ENCODE results near the gene GMPR.

Gene GMPR

DNA sequence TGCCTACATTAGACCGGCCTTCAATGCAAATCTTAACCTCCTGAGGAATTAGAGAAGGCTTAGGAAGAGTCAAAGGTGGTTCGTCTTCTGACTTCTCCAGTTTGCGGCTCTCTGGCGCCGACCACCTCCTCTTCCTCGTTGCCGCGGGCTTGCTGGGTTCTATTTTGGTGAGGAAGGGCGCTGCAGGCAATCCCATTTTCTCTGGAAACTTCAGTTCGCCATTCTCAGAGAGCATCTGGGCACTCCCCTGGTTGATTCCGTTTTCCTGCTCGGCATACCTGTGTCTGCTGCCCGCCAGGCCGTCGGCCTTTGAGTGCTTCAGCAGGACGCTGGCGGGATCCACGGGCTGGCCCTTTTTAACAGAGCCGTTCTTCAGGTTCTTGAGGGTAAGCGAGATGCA, 67.9 kb downstream of the GMPR start:
- DNase-seq = no peak

DNA sequence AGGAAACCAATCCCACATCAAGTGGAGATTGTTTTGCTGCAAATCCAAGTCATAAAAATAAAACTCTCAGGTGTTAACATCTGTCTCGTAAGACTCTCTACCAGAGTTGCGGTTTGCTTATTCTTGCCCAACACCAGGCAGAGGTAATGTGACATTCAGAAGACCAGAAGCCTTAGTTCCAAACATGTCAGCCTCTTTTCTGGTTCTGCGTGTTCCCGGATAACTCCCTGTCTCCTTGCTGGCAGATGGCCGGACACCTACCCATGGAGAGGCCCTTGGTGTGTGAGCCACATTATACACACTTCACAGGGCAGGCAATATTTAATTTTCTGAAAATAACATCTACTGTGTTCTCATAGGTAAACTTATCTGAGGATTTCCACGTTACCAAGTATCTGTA, 73.4 kb downstream of the GMPR start:
- no peak for DNase-seq

DNA sequence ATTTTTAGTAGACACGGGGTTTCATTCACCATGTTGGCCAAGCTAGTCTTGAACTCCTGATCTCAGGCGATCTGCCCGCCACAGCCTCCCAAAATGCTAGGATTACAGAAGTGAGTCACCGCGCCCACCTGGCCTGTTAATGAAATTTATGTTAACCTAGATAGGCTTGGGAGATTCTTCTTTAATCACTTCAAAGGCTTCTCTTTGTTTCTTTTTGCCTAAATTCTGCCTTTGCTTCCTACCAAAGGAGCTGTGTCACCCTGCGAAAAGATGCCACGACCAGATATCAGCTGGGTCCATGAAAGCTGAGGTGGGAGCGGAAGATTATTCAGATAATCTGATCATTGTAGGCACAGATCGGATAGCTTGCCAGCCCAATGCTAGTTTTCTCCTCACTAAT, 75.3 kb downstream of the GMPR start:
- no peak for DNase-seq

DNA sequence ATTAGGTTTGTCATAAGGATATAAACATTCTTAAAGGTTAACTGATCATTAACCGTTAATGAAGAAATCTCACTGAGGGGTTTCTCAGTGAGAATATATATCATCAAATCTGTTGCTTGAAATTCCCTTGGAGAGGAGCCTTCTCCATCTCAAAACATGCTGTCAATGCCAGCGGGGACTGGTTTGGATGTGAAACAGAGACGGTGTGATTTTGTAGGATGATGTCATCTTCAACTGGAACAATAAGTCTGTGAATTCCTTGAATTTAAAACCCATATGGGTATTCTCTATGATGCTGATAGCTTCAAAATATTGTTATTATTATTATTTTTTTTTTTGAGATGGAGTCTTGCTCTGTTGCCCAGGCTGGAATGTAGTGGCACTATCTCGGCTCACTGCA, 75.9 kb downstream of the GMPR start:
- no peak for DNase-seq

DNA sequence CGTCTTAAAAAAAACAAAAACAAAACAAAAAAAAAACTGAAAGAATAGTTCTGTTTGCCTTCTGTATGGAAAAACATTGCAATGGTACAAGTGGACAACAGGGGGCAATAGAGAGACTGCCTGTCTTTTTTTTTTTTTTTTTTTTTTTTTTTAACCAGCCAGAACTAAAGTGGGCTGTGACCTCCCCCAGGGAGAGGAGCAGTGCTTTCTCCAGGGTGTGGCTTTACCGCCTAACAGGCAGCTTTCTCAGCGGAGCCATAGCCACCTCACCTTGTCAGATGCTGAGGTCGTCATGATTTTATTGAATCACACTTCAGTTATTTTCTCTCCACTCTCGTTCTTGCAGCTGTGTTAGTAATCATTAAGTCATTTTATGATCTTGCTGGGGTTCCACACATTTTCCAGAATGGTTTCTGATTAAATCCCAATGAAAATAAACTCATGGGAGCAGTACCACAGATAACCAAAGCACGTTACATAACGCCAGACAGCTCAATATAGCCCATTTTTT, 78.4 kb downstream of the GMPR start:
- no peak for DNase-seq

DNA sequence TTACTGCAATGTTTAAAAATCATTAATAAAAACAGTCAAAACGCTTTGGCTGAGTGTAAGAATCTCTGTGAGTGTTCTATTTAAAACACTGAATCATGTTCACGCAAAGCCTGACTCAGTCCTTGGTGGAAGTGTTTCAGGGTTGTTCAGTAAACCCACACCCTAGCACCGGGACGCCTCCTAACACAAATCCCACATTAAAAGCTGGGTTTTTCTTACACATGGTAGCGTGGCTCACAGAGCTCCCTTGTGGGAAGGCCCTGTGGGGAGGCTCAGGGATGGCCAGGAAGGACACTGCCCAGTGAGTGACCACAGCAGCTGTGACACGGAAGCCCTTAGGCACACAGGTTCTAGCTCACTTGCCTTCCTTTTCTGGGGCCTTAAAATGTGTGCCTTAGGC, 80.2 kb downstream of the GMPR start:
- peak; percentile 30 for DNase-seq

DNA sequence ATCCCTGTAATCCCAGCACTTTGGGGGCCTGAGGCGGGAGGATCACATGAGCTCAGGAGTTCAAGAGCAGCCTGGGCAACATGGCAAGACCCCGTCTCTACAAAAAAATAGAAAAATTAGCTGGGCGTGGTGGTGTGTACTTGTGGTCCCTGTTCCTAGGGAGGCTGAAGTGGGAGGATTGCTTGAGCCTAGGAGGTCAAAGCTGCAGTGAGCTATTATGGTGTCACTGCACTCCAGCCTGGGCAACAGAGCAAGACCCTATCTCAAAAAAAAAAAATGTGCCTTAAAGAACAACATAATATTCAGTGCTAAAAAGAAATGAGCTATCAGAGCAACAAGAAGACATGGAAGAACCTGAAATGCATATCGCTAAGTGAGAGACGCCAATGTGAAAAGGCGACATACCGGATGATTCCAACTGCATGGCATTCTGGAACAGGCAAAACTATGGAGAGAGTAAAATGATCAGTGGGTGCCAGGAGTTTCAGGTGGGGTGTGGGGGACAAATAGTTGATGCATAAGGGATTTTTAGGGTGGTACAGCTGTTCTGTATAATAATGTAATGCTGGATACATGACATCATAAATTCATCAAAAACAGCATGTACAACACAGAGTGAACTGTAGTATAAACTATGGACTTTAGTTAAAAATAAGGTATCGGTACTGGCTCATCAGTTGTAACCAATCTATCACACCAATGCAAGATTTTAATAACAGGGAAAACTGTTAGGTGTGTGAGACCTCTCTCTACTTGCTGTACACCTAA, 80.8 kb downstream of the GMPR start:
- no peak for DNase-seq

DNA sequence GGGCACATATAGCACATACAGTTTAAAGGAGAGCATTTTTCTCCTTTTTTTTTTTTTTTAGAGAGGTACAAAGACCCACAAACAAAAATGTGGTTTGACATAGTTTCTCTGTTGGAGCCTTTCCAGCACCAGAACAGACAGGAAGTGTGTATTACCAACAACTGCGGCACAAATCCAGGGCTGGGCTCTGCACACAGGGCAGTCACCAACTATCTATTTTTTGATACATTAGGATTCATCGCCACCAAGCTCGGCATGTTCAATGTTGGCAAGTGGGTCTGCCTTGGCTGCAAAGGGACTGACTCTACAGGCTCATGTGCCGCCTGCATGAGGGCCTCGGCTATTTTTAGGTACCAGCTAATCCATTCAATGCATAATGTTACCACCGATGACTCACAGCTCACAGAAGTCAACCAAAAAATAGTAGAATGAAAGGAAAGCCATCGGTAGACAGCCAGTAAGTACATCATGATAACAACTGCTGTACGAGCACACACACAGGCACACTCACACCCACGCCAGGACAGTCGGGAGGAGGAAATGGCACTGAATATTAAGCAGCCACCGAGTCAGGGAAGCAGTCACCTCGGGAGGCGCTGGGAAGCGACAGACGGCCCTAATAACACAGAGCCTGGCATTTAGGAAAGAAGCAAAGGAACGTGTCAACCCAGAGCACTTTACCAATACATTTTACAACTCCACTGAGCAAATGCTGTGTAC, 81.6 kb downstream of the GMPR start:
- DNase-seq = peak; percentile 67

DNA sequence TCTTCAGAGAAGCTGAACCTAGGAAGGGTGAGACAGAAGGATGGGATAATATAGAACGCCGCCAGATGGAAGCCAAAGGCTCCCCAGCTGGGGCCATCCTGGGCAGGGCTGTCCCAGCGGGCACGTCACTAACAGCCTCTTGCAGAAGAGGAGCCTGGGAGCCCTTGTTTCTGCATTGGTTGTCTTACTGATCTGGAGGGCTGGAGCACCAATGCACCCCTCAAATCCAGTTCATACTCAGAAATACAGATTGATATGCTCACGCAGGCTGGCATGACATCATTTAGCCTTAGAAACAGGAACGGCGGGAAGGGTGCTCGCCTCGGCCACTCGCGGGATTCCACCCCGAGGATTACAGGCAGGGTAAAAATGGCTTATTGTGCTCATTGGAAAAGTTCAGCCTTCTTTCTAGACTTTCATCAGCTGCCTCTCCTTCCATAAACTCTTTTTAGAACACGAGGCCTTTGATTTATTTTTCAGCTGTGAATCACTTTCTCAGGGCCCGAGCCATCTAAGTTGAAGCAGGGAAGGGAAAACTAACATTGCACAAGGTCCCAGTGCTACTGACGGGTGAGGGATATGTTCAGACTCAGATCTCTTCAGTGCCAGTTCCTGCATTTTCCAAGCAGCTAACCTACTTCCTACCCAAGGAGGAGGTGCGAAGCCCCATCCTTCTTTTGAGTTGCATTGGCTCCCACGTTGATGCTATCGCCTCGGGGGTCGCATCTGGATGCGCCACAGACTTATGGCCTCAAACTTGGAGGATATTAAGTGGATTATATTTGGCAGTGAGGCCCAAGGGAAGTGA, 82.3 kb downstream of the GMPR start:
- DNase-seq = no peak

DNA sequence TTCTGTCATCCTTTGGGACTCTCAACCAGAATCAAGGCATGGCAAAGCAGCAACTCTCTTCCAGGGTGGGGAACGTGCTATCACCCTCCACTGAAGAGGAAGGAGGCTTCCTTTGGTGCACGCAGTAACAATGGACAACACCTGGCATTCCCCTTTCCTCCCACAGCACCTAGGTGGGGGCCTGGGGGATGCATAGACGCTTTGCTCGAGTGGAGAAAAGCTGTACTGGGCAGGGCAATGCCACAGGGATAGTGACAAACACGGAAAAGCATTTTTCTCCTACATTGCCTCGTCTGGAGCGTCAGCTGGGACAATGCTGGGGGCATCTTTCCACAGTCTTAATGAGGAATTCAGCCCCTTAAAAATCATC, 82.9 kb downstream of the GMPR start:
- DNase-seq = no peak

DNA sequence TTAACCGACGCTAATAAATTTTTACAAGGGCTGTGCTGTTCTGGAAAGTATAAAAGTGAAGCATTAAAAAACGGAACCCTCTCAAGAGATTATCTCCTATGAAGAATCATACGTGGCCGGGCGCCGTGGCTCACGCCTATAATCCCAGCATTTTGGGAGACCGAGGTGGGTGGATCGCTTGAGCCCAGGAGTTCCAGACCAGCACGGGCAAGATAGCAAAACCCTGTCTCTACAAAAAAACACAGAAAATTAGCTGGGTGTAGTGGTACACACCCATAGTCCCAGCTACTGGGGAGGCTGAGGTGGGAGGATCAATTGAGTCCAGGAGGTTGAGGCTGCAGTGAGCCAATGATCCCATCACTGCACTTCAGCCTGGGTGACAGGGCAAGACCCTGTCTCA, 83.4 kb downstream of the GMPR start:
- DNase-seq = no peak

DNA sequence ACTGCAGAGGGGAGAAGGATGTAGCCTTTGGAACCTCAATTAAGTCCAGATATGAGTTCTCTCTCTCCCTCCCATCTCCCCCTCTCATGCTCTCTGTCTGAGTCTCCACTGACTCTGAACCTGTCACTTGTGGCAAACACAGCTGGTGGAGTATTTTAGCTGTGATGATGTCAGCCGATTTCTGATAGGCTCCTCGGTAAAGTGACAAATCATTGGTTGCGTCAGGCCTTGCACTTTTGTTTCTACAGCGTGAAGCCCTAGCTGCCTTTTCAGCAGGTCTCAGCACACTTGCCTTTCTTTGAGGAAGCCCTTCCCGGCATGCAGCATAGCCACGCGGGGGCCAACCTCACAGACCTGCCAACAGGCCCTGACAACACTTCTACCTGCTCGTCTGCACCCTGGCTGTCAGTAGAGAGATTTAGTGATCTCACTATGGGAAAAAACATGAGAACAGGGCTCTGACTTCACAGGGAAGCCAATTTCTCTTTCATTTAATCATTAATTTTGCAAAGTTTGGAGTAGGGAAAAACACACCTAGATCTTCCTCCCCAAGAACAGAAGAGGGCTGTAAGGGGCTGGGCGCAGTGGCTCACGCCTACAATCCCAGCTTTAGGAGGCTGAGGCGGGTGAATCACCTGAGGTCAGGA, 84.4 kb downstream of the GMPR start:
- peak; percentile 88 for DNase-seq

DNA sequence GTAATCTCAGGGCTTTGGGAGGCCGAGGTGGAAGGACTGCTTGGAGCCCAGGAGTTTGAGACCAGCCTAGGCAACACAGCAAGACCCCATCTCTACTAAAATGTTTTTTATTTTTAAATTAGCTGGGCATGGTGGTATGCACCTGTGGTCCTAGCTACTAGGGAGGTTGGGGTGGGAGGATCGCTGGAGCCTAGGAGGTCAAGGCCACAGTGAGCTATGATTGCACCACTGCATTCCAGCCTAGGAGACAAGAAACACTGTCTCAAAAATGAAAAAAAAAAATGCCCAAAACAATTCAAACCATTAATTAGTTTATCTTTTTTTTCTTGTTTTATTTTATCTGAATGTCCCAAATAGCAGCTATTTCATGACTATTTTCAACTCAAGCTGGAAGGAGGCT, 85.8 kb downstream of the GMPR start:
- DNase-seq = no peak

DNA sequence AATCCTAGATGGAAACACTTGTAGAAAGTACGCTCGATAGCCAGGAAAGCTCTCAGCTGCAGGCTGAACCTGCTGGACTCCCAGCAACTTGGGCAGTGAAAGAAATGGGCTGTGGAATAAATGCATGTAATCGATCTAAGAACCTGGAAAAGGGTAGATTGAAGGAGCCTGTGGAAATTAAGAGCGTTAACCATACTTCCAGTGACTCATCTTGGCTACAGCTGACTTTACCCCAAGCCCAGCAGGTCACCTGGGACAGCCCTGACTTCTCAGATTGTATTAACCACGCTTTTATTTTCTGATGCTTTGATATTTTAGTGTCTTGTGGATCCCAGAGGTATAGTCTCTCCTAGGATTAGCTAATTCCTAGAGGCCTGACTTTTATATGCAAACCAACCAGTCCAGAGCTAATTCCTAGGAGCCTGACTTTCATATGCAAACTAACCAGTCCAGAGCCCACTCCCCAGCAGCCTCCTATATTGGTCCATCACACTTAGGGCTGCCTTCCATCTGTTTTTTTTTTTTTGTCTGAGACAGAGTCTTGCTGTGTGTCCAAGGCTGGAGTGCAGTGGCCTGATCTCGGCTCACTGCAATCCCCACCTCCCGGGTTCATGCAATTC, 86.3 kb downstream of the GMPR start:
- DNase-seq = no peak

DNA sequence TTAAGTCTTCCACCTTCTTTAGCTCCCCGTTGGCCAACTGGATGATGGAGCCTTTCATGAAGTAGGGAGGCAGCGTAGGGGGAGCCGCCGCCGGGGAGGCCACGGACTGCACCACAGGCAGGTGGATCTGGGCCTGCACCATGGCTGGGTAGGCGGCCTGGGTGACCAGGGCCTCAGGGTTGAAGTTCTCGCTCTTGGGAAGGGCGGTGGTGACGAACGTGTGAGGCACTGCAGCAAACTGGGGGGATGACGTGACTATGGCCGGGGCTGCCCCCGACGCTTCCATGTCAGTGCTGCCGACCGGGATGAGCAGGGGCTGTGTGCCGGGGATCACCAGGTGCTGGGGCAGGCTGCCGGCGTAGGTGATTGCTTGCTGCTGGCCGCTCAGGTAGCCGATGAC, 88.1 kb downstream of the GMPR start:
- DNase-seq = no peak

DNA sequence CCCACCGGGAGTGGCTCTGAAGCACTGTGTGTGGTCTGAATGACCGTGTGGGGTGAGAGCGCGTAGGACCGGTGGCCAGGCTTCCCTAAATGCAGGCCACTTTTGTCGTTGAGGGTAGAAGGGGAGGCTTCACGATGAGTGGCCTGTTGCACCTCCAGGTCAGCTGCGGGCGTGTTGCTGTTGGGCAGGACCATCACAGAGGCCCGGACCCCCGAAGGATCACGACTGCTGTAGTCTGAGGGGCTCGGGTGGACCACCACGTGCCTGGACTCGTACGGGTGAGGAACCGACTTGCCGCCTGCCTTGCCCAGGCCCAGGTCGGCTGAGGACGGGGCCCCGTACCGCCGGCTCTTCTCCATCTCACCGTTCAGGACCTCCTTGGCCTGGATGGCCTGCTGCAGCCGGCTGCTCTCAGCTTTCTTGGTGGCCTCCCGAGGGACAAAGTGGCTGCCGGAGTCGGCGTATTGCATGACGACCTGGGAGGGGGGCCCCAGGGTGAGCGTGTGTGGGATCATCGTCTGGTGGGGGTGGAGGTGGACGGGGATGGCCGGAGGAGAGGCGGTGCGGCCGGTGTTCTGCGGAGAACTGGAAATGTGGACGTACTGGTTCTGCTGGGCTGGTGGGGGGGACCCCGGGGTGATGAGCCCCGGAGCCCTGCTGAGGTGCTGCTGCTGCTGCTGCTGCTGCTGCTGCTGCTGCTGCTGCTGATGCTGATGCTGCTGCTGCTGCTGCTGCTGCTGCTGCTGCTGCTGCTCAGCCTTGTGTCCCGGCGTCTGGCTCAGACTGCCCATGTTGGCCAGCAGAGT, 88.8 kb downstream of the GMPR start:
- peak; percentile 8 for DNase-seq

DNA sequence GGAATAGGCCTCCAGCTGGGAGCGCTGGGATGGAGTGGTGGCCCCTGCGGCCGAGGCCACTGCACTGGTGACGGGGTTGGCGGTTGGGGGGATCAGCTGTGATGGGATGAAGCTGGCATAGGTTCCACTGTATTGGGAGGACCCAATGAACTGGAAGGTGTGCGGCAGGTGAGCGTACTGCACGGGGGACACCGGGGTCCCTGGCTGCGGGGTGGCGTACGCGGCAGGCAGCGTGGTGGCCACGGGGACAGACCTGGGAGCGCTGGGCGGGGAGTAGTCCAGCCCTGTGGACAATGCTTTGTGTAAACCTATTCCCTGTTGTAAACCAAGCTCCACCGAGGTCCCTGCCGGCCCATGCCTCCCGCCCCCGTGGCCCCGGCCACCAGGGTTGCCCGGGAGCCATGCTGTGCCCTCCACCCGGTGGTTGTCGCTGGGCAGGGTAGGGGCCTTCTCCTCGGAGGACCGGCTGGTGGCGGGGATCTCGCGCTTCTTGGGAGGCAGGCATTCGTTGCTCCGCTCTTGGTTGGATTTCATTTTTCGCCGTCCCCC, 89.5 kb downstream of the GMPR start:
- no peak for DNase-seq

DNA sequence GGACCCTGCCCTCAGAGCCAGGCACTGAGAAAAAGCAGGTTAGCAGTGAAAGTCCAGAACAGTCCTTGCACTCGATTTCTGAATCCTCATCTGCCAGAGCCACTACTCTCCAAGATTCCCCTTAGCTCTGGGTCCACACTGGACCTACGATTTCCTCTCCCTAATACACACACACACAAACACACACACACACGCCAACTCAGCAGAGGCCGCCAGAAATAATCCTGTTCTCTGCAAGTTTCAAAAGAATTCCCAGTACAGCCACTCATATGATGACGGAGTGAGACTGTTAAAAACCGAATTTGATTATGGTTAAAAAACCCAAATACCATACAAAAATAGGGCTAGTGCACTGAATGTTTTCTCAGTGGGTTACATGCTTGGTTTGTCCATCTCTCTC, 90.8 kb downstream of the GMPR start:
- DNase-seq = no peak

DNA sequence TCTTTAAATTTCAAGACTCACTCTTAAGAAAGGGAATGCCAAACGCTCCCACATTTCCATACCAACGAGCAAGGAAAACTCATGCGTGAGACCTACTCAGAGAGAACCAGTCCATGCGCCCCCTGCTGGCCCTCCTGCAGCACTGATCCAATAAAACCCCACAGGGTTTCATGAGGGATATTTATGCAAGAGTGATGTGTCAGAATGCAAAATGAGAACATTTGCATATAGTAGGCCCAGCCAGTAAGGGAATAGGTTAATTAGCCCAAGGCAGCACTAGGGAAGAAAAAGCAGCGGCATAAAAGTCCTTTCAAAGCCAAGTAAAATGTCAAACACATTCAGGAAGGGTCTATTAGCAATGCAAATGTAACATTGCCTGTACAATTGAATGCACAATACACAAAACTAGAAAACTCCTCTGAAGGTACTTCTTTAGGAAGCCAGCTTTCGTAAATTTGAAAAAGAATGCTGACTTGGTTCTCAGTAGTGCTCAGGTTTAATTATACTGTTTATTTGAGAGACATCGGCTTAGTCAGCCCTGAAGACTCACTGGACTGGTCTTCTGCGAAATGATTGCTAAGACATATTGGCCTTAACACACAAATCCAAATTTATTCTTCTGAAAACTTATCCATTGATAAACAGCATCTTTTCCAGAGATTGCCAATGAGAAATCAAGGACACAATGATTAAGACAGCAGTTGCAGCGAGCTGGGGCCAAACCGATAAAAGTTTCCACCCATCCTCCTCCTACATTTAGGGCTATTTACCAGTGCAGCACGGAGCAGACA, 93.2 kb downstream of the GMPR start:
- DNase-seq = peak; percentile 34

DNA sequence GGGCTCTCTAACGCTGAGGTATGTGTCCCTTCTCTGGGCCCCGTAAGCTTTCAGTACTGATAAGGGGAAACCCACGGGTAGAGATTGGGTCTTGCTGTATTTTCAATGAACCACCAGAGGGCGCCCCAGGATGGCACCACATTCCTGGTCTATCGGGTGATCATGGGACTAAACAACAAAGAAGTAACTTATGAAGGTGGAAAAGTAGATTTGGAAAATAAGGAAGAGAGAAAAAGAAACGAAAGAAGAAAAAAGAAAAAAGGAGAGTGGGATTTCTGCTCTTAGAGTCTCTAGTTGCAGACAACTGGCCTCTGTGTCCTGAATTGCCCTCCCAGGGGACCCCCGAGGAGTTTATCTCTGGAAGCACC, 93.8 kb downstream of the GMPR start:
- peak; percentile 71 for DNase-seq

DNA sequence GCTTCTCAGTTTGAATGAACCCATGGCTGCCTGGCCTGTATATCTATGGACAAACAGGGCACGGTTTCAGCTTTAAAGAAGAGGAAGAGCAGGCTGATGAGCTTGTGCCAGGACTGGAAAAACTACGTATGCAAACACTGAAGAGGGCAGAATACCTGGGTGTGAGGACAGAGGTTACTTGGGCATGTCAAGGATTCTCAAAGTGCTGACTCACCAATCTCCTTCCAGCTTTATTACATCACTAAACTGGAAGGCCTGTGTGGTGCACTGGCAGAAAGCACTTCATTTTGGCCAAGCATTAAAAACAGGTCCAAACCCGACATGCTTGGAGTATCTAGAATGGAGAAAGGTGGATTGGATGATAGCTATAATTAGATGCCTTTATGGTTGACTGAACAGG, 95.2 kb downstream of the GMPR start:
- DNase-seq = no peak

Measured in NK-92 treated with Interleukin-12 subunit alpha and Interleukin-12 subunit beta, amount 100 ng/mL, for 24 hours (cell line).